Small intestine (tissue), 7 donors: ENCODE results near the gene PLXNA3. TPM values are rescaled to one million over a fixed set of nuclear protein-coding genes. Genes with fewer than 3 reads are reported as not detected.
A peak's percentile ranks its signal among the peaks of the same experiment; 100 is the strongest.

Source experiments
- DNase-seq, 2 donors: peaks; one replicate each; pipeline versions ENCODE4 v3.0.0 to v3.0.0-alpha.2; 2013
- FAIRE-seq: peaks from 2 replicates; lab custom pipeline; 2012; peaks lifted over from hg19 to GRCh38; lab: Jason Lieb, UNC
- H3K27ac ChIP-seq, 3 donors: one replicate each; pipeline ENCODE4 v1.5.1; 2013; ENCODE audit warnings: low read length in 2 of 3, mild to moderate bottlenecking in 2 of 3, control low read depth in 1 of 3, inconsistent platforms in 1 of 3, low read depth in 1 of 3, moderate library complexity in 1 of 3
- H3K27me3 ChIP-seq, 3 donors: one replicate each; pipeline ENCODE4 v1.6.1; 2013; ENCODE audit warnings: low read length in 3 of 3, inconsistent platforms in 1 of 3; ENCODE audit not compliant: control insufficient read depth in 3 of 3, insufficient read depth in 3 of 3
- H3K36me3 ChIP-seq, 3 donors: one replicate each; pipeline ENCODE4 v1.6.1; 2013; ENCODE audit warnings: low read length in 3 of 3, inconsistent platforms in 1 of 3, low read depth in 1 of 3, mild to moderate bottlenecking in 1 of 3, moderate library complexity in 1 of 3; ENCODE audit not compliant: control insufficient read depth in 3 of 3, insufficient read depth in 2 of 3
- H3K4me1 ChIP-seq, 3 donors: one replicate each; pipeline ENCODE4 v1.6.1; 2013; ENCODE audit warnings: low read length in 2 of 3, inconsistent platforms in 1 of 3, low read depth in 1 of 3, mild to moderate bottlenecking in 1 of 3, moderate library complexity in 1 of 3; ENCODE audit not compliant: control insufficient read depth in 3 of 3, insufficient read depth in 2 of 3
- H3K4me3 ChIP-seq, 3 donors: one replicate each; pipeline ENCODE4 v1.5.1; 2013; ENCODE audit warnings: low read length in 3 of 3, control low read depth in 1 of 3, inconsistent platforms in 1 of 3, low read depth in 1 of 3, mild to moderate bottlenecking in 1 of 3, moderate library complexity in 1 of 3
- H3K9me3 ChIP-seq, 2 donors: one replicate each; pipeline ENCODE4 v1.6.1; 2013; ENCODE audit warnings: low read depth in 1 of 2, low read length in 1 of 2; ENCODE audit not compliant: control insufficient read depth in 2 of 2, insufficient read depth in 1 of 2
- WGBS, 3 donors: extraction: QIAGEN DNeasy Blood & Tissue Kit; methylation state at CpG; one replicate each; pipeline ENCODE4 v1.1.7; 2013; 5-methylcytosine and 5-hydroxymethylcytosine counted together
- polyA plus RNA-seq, 4 donors: library from polyadenylated mRNA; stranded (reverse) in 3 of 4; unstranded in 1 of 4; fragments of 200-250 nt in 3 of 4; fragments of 120-200 nt in 1 of 4; gene quantifications; one replicate each; pipeline versions ENCODE4 v1.2.1 to v1.2.3, GENCODE V29; 2013
- donor health status: healthy with polysubstance abuse.
- donor health status: control.
- donor health status: control.
- donor health status: Bipolar disorder and iron deficiency.
- donor health status: healthy.

PLXNA3 gene
- polyA plus RNA-seq, 4 donors = 3.2 to 30.1 (median 9.6) TPM

DNA sequence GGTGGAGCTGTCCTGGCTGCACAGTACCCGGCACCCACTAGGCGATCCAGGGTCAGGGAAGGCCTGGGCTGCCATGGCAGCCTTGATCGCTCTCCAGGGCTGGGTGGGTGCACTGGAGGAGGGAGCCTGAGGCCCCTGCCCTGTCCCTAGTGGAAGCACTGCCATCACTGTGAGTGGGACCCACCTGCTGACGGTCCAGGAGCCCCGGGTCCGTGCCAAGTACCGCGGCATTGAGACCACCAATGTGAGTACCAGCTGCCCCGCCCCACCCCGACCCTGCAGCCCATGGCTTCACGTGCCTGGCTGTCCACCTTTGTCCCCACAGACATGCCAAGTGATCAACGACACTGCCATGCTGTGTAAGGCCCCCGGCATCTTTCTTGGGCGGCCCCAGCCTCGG, 8.8 kb downstream of the PLXNA3 start:
- 91 to 97% (median 92%) methylated on average over 9 to 15 of the region's 15 CpGs for WGBS, 3 donors
- no peak for DNase-seq
- FAIRE-seq = no peak
- Histone ChIP-seq H3K27ac (no peak overlapping the region), H3K9me3 (no peaks in the 10 kb centered on the region), H3K36me3 (peaks cover 0 to 97% (median 2%) of the 10 kb centered on the region in 3 donors), H3K27me3 (no peaks in the 10 kb centered on the region), H3K4me1 (no peaks in the 10 kb centered on the region), H3K4me3 (no peak overlapping the region)

DNA sequence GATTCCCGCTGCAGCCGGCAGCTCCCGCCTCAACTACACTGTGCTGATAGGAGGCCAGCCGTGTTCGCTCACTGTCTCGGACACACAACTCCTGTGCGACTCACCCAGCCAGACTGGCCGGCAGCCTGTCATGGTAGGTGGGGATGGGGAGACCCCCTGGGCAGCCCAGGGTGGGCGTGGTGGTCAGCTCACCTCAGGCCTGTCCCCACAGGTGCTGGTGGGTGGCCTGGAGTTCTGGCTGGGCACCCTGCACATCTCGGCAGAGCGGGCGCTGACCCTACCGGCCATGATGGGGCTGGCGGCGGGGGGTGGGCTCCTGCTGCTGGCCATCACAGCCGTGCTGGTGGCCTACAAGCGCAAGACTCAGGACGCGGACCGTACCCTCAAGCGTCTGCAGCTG, 9.5 kb downstream of the PLXNA3 start:
- WGBS, 3 donors = 96 to 97% (median 96%) methylated on average over 19 to 21 of the region's 21 CpGs
- FAIRE-seq (no peak), DNase-seq (no peak)
- no peaks in the 10 kb centered on the region for H3K4me1 ChIP-seq
- no peaks in the 10 kb centered on the region for H3K27me3 ChIP-seq
- no peak overlapping the region for H3K4me3 ChIP-seq
- H3K9me3 ChIP-seq = no peaks in the 10 kb centered on the region
- peaks cover 0 to 95% (median 2%) of the 10 kb centered on the region in 3 donors for H3K36me3 ChIP-seq
- H3K27ac ChIP-seq = no peak overlapping the region

- DNase-seq (no peak), FAIRE-seq (no peak)
- WGBS, 3 donors = 95 to 98% (median 97%) methylated on average over 18 to 23 of the region's 23 CpGs
- Histone ChIP-seq H3K27me3 (no peaks in the 10 kb centered on the region), H3K4me1 (no peaks in the 10 kb centered on the region), H3K27ac (no peak overlapping the region), H3K4me3 (no peak overlapping the region), H3K36me3 (peaks cover 0 to 95% (median 2%) of the 10 kb centered on the region in 3 donors), H3K9me3 (no peaks in the 10 kb centered on the region)
Observed at GRCh38 chrX:154468217-154468616, 10.1 kb downstream of the PLXNA3 start.

- no peak overlapping the region for H3K27ac ChIP-seq
- no peaks in the 10 kb centered on the region for H3K4me1 ChIP-seq
- FAIRE-seq = no peak
- H3K36me3 ChIP-seq = peaks cover 0 to 94% (median 2%) of the 10 kb centered on the region in 3 donors
- WGBS, 3 donors = 80 to 93% (median 90%) methylated on average over 9 of the region's 9 CpGs
- H3K4me3 ChIP-seq = no peak overlapping the region
- DNase-seq = no peak
- H3K9me3 ChIP-seq = no peaks in the 10 kb centered on the region
- no peaks in the 10 kb centered on the region for H3K27me3 ChIP-seq
Observed at GRCh38 chrX:154469114-154469513, 11.0 kb downstream of the PLXNA3 start.

DNA sequence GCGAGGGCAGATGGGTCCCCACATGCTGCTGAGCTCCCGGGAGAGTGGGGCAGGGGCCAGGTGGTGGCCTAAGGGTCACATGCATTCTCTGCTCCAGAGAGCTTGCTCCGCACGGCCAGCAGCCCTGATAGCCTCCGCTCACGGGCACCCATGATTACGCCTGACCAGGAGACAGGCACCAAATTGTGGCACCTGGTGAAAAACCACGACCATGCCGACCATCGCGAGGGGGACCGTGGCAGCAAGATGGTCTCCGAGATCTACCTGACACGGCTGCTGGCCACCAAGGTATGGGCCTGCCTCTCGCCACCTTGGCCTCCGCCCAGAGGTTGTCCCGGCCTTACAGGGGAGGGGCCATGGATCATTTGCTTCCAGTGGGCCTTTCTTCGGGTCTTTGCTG, 11.8 kb downstream of the PLXNA3 start:
- Histone ChIP-seq H3K4me3 (no peak overlapping the region), H3K27ac (no peak overlapping the region), H3K4me1 (no peaks in the 10 kb centered on the region), H3K27me3 (no peaks in the 10 kb centered on the region), H3K9me3 (no peaks in the 10 kb centered on the region), H3K36me3 (peaks cover 0 to 87% (median 2%) of the 10 kb centered on the region in 3 donors)
- FAIRE-seq = no peak
- 93 to 95% (median 94%) methylated on average over 10 to 18 of the region's 18 CpGs for WGBS, 3 donors
- no peak for DNase-seq

GRCh38 chrX:154470434-154470833, 12.4 kb downstream of the PLXNA3 start:
- H3K9me3 ChIP-seq = no peaks in the 10 kb centered on the region
- no peak for FAIRE-seq
- DNase-seq = no peak
- peaks cover 0 to 83% (median 2%) of the 10 kb centered on the region in 3 donors for H3K36me3 ChIP-seq
- H3K27ac ChIP-seq = no peak overlapping the region
- no peak overlapping the region for H3K4me3 ChIP-seq
- no peaks in the 10 kb centered on the region for H3K27me3 ChIP-seq
- WGBS, 3 donors = 92 to 97% (median 94%) methylated on average over 13 to 14 of the region's 14 CpGs
- no peaks in the 10 kb centered on the region for H3K4me1 ChIP-seq

- no peak overlapping the region for H3K27ac ChIP-seq
Observed at GRCh38 chrX:154470914-154471568, 13.0 kb downstream of the PLXNA3 start.

DNA sequence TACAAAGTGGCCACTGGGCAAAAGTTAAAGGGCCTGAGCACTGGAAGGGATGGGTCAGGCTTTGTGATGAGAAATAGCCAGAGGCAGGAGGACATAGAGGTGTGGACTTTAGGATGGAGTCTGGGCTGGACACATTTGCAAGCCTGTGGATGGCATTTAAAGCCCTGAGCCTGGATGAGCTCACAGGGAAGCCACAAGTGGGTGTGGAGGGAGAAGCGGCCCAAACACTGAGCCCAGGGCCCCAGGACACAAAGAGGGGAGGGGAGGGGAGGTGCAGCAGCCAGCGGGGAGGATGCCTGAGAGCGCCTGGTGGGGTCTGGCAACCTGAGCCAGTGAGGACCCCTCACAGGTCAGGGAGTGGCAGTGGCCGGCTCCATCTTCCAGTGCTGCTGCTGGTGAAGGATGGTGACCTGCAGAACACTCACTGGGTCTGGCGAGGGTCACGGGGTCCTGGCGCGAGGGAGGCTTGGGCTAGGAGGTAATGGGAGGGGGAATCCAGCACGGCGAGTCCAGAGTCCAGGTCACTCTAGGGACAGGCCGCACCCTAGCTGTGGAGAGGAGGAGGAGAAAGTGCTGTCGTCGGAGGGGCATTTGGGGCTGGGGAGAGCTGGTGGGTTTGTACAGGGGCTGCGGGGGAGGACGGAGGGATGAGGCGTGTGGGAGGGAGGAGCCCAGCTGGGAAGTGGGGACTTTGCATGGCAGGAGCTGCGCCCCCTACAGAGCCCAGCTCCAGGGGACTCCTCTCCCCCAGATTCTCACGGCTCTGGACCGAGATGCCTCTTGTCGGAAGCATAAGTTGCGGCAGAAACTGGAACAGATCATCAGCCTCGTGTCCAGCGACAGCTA, 14.0 kb downstream of the PLXNA3 start:
- Histone ChIP-seq H3K27ac (no peak overlapping the region), H3K36me3 (peaks cover 0 to 71% (median 2%) of the 10 kb centered on the region in 3 donors), H3K4me1 (no peaks in the 10 kb centered on the region), H3K9me3 (no peaks in the 10 kb centered on the region), H3K4me3 (no peak overlapping the region), H3K27me3 (no peaks in the 10 kb centered on the region)
- FAIRE-seq (no peak), DNase-seq (peak; percentile 21 to 32)
- WGBS, 3 donors = 65 to 75% (median 67%) methylated on average over 9 to 23 of the region's 23 CpGs

More at GRCh38 chrX:154470914-154471568, 13.0 kb downstream of the PLXNA3 start:
- Histone ChIP-seq H3K27me3 (no peaks in the 10 kb centered on the region), H3K36me3 (peaks cover 0 to 77% (median 2%) of the 10 kb centered on the region in 3 donors), H3K9me3 (no peaks in the 10 kb centered on the region), H3K4me3 (no peak overlapping the region), H3K4me1 (no peaks in the 10 kb centered on the region)
- DNase-seq (no peak), FAIRE-seq (no peak)
- WGBS, 3 donors = 91 to 93% (median 93%) methylated on average over 13 to 23 of the region's 23 CpGs
